ENCODE data around the gene ELMOD3.
"Not testable (repeated sequence)": the region's sequence is repeated elsewhere in the genome, so short reads cannot be mapped to it uniquely, and the experiment has no call there.

ELMOD3 gene

DNA sequence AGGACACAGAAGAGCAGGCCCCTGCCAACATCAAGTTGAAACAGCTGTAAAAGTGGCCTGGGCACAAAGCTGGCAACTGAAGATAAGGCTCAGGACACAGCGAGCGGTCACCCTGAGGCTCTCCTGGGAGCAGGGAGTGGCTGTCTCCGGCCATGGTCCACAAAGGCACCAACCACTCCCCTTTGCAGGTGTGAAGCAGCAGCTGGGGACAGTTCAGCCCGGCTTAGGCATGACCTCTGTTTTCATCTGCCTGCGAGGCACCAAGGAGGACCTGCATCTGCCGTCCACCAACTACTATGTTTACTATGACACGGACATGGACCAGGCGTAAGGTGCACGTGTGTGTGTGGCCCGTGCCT, 39.7 kb upstream of the ELMOD3 start:
- CTCF ChIA-PET, result interaction anchor here (1.3 kb wide), 1 partner anchor 14 kb away, joined by 4 read pairs; no protein-coding TSS in a partner anchor
- no peaks in the 10 kb centered on the region for H3K9me3 ChIP-seq (ENCODE audit: control insufficient read depth, insufficient read depth, low read depth, low read length)
- POLR2A ChIA-PET, result interaction anchor here (1.3 kb wide), 1 partner anchor 13 kb away, joined by 7 read pairs; the partner anchor contains the start of gene TGOLN2
- no peak overlapping the region for H3K4me3 ChIP-seq (ENCODE audit: low read depth, low read length)
- H3K27ac ChIP-seq (ENCODE audit: extremely low read depth, low read depth, low read length), result no peak overlapping the region
- no peaks in the 10 kb centered on the region for H3K4me1 ChIP-seq (ENCODE audit: control insufficient read depth, insufficient read depth, low read length)
- peaks cover 2 to 41% of the 10 kb centered on the region in 2 experiments; a peak in 2 of 3 replicates for H3K36me3 ChIP-seq (ENCODE audit: control insufficient read depth in 2 of 2, insufficient read depth in 1 of 2, low read length in 2 of 2)
- no peak for TF ChIP-seq ZNF623 (tag by site-specific recombination; IDR thresholded peaks at IDR 0.05)
- TF ChIP-seq, protein P1, sequence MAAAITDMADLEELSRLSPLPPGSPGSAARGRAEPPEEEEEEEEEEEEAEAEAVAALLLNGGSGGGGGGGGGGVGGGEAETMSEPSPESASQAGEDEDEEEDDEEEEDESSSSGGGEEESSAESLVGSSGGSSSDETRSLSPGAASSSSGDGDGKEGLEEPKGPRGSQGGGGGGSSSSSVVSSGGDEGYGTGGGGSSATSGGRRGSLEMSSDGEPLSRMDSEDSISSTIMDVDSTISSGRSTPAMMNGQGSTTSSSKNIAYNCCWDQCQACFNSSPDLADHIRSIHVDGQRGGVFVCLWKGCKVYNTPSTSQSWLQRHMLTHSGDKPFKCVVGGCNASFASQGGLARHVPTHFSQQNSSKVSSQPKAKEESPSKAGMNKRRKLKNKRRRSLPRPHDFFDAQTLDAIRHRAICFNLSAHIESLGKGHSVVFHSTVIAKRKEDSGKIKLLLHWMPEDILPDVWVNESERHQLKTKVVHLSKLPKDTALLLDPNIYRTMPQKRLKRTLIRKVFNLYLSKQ (tag by site-specific recombination; IDR thresholded peaks at IDR 0.05; ENCODE audit: borderline replicate concordance), result no peak
- no peak for TF ChIP-seq ZNF169 (tag by site-specific recombination; IDR thresholded peaks at IDR 0.05)
- no peak for TF ChIP-seq GFI1B (tag by site-specific recombination; IDR thresholded peaks at IDR 0.05)
- no peak for TF ChIP-seq ZNF558 (tag by site-specific recombination; IDR thresholded peaks at IDR 0.05)
- TF ChIP-seq ZNF529 (tag by site-specific recombination; IDR thresholded peaks at IDR 0.05; ENCODE audit: insufficient replicate concordance), result no peak
- TF ChIP-seq ZNF473 (tag by site-specific recombination; IDR thresholded peaks at IDR 0.05), result no peak
- no peak for TF ChIP-seq ZIC2 (tag by site-specific recombination; IDR thresholded peaks at IDR 0.05)
- no peak for TF ChIP-seq KLF1 (tag by site-specific recombination; IDR thresholded peaks at IDR 0.05)
- TF ChIP-seq ZNF248 (tag by site-specific recombination; IDR thresholded peaks at IDR 0.05), result no peak
- no peak for TF ChIP-seq ZNF768 (tag by site-specific recombination; IDR thresholded peaks at IDR 0.05)
- no peak for TF ChIP-seq ZBTB21 (tag by site-specific recombination; IDR thresholded peaks at IDR 0.05)
- TF ChIP-seq, protein P2, sequence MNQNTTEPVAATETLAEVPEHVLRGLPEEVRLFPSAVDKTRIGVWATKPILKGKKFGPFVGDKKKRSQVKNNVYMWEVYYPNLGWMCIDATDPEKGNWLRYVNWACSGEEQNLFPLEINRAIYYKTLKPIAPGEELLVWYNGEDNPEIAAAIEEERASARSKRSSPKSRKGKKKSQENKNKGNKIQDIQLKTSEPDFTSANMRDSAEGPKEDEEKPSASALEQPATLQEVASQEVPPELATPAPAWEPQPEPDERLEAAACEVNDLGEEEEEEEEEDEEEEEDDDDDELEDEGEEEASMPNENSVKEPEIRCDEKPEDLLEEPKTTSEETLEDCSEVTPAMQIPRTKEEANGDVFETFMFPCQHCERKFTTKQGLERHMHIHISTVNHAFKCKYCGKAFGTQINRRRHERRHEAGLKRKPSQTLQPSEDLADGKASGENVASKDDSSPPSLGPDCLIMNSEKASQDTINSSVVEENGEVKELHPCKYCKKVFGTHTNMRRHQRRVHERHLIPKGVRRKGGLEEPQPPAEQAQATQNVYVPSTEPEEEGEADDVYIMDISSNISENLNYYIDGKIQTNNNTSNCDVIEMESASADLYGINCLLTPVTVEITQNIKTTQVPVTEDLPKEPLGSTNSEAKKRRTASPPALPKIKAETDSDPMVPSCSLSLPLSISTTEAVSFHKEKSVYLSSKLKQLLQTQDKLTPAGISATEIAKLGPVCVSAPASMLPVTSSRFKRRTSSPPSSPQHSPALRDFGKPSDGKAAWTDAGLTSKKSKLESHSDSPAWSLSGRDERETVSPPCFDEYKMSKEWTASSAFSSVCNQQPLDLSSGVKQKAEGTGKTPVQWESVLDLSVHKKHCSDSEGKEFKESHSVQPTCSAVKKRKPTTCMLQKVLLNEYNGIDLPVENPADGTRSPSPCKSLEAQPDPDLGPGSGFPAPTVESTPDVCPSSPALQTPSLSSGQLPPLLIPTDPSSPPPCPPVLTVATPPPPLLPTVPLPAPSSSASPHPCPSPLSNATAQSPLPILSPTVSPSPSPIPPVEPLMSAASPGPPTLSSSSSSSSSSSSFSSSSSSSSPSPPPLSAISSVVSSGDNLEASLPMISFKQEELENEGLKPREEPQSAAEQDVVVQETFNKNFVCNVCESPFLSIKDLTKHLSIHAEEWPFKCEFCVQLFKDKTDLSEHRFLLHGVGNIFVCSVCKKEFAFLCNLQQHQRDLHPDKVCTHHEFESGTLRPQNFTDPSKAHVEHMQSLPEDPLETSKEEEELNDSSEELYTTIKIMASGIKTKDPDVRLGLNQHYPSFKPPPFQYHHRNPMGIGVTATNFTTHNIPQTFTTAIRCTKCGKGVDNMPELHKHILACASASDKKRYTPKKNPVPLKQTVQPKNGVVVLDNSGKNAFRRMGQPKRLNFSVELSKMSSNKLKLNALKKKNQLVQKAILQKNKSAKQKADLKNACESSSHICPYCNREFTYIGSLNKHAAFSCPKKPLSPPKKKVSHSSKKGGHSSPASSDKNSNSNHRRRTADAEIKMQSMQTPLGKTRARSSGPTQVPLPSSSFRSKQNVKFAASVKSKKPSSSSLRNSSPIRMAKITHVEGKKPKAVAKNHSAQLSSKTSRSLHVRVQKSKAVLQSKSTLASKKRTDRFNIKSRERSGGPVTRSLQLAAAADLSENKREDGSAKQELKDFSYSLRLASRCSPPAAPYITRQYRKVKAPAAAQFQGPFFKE (tag by site-specific recombination; IDR thresholded peaks at IDR 0.05; ENCODE audit: borderline replicate concordance), result no peak
- TF ChIP-seq, protein P3, sequence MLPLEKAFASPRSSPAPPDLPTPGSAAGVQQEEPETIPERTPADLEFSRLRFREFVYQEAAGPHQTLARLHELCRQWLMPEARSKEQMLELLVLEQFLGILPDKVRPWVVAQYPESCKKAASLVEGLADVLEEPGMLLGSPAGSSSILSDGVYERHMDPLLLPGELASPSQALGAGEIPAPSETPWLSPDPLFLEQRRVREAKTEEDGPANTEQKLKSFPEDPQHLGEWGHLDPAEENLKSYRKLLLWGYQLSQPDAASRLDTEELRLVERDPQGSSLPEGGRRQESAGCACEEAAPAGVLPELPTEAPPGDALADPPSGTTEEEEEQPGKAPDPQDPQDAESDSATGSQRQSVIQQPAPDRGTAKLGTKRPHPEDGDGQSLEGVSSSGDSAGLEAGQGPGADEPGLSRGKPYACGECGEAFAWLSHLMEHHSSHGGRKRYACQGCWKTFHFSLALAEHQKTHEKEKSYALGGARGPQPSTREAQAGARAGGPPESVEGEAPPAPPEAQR (tag by site-specific recombination; IDR thresholded peaks at IDR 0.05), result no peak
- no peak for TF ChIP-seq GLIS2 (tag by site-specific recombination; IDR thresholded peaks at IDR 0.05)
- TF ChIP-seq RBAK (tag by site-specific recombination; IDR thresholded peaks at IDR 0.05), result no peak

DNA sequence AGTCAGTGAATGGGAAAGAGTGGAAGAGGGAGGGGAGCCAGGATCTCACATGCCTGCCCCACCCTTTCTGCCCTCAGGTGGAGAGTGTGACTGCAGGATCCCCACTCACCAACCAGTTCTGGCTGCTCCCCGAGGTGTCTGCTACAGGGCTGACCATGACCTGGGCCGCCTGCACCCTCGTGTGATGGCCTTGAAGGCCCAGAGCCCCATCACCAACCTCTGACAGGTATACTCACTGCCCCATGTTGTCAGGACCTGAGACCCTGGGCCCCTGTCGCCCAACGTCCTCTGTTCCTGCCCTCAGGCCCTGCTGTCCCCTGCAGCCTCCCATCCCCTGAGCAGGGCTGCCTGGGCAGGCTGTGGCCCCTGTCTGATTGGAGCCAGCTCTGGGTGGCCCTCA, 38.6 kb upstream of the ELMOD3 start:
- H3K4me1 ChIP-seq (ENCODE audit: control insufficient read depth, insufficient read depth, low read length); POLR2A ChIA-PET; H3K4me3 ChIP-seq (ENCODE audit: low read depth, low read length); H3K9me3 ChIP-seq (ENCODE audit: control insufficient read depth, insufficient read depth, low read depth, low read length); H3K27ac ChIP-seq (ENCODE audit: extremely low read depth, low read depth, low read length); CTCF ChIA-PET: not testable (repeated sequence)
- peaks cover 8 to 50% of the 10 kb centered on the region in 2 experiments; a peak in 2 of 3 replicates for H3K36me3 ChIP-seq (ENCODE audit: control insufficient read depth in 2 of 2, insufficient read depth in 1 of 2, low read length in 2 of 2)

Data from HEK293 (cell line).